PC-9 (cell line): ENCODE results near the gene PHC1.

Experiments
- EZH2 ChIP-seq: fragments of 200-600 bp; sonication (generic); IDR thresholded peaks from 2 replicates; pipeline ENCODE4 v1.8.0; 2017; ENCODE audit warnings: antibody characterized with exemption, low read depth
- TF ChIP-seq, protein P1 (sequence below): fragments of 200-600 bp; sonication (generic); conservative IDR thresholded peaks from 2 replicates; pipeline ENCODE4 v1.6.1; 2017; ENCODE audit warnings: mixed run types, antibody characterized with exemption, mild to moderate bottlenecking, moderate library complexity

GRCh38 chr12:8887285-8887715 lies 27.0 kb upstream of the PHC1 start:
- TF ChIP-seq, protein P1, sequence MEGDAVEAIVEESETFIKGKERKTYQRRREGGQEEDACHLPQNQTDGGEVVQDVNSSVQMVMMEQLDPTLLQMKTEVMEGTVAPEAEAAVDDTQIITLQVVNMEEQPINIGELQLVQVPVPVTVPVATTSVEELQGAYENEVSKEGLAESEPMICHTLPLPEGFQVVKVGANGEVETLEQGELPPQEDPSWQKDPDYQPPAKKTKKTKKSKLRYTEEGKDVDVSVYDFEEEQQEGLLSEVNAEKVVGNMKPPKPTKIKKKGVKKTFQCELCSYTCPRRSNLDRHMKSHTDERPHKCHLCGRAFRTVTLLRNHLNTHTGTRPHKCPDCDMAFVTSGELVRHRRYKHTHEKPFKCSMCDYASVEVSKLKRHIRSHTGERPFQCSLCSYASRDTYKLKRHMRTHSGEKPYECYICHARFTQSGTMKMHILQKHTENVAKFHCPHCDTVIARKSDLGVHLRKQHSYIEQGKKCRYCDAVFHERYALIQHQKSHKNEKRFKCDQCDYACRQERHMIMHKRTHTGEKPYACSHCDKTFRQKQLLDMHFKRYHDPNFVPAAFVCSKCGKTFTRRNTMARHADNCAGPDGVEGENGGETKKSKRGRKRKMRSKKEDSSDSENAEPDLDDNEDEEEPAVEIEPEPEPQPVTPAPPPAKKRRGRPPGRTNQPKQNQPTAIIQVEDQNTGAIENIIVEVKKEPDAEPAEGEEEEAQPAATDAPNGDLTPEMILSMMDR, result no peak
- TF ChIP-seq EZH2, result no peak
